ACHN (cell line): ENCODE data around the gene NRIP1.

Source experiments
- DNase-seq: peaks from one replicate; pipeline ENCODE4 v3.0.0-alpha.2; 2015
- in situ Hi-C: cut with HindIII; loops from 2 replicates; pipeline ENCODE4 v1.10.0; 2017; ENCODE audit warnings: low sequenced_read_pairs, low pct_ligation_motif_present, low pct_unique_long_range_greater_than_20kb

Gene NRIP1

DNA sequence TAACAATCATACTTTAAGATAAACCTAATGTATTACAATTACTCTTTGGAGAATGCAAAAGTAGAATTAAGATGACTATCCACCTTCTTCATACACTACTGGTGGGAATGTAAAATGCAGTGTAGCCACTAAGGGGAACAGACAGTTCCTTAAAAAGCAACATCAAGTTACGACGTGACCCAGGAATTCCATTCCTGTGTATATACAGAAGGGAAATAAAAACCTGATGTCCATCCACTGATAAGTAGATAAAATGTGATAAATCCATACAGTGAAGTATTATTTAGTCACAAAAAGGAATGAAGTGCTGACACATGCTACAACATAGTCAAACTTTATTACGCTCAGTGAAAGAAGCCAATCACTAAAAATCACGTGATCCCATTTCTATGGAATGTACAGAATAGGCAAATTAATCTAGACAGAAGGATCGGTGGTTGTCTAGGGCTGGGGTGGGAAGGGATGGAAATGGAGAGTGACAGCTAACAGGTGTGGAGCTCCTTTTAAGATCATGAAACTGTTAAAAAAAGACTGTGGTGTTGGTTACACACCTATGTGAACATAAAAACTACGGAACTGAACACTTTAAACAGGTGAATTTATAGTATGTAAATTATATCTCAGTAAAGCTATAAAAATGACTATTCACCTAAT, 42.1 kb downstream of the NRIP1 start:
- DNase-seq: no peak
- in situ Hi-C loops: no loop called here

DNA sequence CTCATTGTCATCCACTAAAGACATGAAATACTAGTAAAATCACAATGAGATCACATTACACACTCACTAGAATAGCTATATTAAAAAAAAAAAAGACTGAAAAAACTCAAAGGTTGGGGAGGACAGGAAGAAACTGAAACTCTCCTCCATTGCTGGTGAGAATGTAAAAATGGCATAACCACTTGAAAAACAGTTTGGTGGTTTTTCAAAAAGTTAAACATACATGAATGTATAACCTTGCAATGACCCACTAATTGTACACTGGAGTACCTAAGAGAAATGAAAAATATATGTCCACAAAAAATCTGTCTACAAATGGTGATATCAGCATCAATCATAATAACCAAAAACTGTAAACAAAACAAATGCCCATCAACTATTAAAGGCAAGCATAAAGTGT, 44.0 kb downstream of the NRIP1 start:
- in situ Hi-C loops: no loop called here

DNA sequence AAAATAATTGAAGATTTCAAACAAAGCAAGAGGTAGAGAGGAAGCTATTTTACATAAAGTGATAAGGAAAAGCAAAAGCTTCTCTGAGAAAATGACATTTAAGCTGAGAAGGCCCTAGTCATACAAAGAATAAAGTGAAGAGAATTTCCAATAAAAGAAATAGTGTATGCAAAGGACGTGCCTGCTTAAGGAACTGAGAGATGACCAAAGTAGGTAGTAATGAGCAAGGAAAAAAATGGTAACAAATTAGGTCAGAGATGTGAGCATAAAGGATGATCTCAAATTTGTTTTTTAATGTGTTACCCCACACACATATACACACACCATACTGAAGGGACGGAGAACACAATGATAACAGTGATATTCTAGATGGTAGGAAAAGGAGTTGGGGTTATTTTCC, 46.4 kb downstream of the NRIP1 start:
- in situ Hi-C loops: no loop called here
- no peak for DNase-seq

More for the DNA sequence above, 44.0 kb downstream of the NRIP1 start:
- no peak for DNase-seq

DNA sequence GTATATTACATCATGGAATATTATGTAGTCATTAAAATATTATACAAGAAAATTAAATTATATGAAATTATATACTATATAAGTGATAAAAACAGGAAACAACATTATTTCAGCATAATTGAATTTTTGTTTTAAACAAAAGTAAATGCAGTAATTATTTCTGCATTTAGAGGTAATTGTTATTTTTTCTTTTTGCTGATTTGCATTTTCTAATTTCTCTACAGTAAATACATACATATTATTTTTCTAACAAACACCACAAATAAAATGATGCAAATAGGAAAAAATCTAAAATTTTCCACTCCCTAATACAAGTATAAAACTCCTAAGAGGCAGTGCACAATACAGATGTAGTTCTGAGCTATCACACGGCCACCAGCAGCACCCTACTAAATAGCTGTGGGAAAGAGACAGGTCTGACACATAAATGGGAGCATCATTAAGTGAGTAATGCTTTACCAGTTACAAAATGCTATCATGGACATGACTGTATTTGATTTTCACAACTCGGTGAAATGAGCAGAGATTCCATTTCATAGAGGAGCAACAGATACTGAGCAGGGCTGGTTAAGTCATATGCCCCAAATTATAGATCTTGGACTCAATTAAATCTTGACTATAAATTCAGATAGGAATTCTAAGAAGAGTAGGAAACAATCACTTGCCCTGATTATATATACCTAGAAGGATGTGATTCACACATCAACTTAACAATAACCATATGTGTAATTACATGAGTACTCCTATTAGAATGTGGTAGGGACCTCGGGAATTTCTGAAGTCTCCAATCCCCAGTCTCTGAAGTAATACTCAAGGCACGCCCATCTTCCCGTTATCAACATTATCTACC, 49.0 kb downstream of the NRIP1 start:
- in situ Hi-C loops: no loop called here
- DNase-seq: no peak

DNA sequence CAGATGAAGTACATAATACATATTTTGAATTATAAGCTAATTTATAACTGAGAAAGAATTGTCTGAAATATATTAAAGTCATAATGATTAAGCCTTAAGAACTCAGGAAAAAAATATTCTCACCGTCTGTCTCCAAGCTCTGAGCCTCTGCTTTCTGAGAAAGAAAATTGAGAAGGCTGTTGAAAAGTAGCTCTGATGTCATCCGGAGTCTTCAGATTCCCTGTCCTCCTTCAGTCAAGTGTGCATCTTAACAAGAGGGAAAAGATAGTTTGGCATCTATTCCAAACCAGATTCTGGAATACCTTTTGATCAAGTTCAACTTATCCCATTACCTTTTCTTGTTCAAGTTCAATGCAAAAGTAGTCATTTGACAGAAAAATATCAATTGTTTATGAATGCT, 50.6 kb downstream of the NRIP1 start:
- DNase-seq: no peak
- in situ Hi-C loops: no loop called here

DNA sequence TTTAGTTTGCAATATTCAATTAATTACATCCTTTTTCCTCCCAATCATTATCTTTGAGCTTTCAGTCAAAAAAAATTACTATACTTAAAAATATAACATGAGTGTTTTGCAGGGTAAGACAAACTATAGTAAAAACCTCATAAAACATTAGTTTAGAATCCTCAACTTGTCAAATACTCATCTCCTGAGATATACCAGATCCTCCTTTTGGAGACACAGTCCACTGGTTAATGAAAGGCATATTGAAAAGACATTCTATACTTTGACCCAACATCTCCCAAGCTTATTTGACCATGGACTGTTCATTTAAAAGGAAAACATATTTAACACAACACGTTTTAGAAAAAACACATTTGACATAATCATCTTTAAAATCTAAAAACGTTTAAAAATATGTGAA, 52.8 kb downstream of the NRIP1 start:
- no peak for DNase-seq
- in situ Hi-C loops: no loop called here

DNA sequence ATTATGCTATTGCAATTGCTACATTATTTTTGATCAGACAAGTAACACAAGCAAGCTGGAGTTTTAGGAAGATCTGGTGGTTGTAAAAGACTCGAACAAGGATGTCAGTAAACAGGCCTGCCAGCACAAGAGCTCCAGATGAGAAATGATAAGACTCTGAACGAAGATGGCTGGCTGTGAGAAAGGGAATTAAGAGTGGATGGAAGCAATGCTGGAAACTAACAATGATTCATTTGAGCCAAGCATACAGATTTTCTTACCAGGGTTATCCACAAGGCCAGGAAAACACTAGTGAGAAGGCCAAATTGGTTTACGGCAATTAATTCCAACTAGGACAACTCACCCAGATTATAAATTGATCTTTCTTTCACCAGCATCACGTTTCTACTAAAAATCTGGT, 54.2 kb downstream of the NRIP1 start:
- DNase-seq: no peak
- in situ Hi-C loops: no loop called here

DNA sequence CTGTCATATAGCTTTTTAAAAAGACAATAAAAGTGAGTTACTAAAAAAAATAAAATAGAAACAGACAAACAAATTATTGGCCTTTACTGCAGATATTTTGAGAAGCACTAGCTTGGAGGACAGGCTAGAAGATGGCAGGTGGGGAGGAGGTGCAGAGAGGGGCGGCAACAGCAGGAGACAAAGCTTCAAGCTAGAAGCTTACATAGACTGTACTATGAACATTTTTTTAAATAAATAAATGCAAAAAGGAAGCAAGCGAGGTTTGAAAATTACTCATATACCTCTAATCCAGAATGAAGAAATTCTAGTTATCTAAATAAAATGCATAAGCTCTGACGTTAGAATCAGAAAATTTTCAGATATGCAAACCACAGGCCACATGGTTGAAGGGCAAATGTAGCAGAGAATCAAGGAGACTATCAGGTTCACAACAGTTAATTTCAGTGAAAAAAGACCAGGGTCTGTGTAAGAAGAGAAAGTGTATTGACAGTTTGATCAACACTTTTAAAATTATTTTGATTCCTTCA, 54.9 kb downstream of the NRIP1 start:
- DNase-seq: no peak
- in situ Hi-C loops: no loop called here

DNA sequence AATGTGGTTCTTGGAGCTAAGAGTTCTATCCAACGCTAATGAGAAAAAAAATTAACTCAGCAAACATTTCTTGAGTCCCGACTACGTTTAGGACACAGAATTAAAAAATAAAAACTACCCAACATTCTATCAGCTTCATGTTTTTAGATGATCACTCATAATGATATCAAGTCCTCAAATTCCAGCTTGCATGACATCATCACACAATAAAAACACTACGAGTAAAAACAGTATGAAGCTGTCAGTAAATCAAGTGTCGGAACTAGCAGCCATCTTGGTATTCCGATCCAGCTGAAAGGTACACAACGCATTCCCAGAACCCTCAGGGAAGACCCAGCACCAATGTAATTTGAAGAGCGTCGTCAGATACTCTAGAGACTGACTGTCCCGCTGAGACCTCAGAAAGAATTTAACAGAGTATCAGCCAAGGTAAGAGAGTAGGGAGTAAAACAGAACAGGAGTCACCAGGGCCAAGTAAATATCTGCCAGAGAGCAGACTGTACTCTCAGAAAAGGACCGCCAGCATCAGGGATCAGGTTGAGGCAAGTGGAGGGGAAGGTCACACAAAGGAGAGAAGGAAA, 57.0 kb downstream of the NRIP1 start:
- no peak for DNase-seq
- in situ Hi-C loops: no loop called here

DNA sequence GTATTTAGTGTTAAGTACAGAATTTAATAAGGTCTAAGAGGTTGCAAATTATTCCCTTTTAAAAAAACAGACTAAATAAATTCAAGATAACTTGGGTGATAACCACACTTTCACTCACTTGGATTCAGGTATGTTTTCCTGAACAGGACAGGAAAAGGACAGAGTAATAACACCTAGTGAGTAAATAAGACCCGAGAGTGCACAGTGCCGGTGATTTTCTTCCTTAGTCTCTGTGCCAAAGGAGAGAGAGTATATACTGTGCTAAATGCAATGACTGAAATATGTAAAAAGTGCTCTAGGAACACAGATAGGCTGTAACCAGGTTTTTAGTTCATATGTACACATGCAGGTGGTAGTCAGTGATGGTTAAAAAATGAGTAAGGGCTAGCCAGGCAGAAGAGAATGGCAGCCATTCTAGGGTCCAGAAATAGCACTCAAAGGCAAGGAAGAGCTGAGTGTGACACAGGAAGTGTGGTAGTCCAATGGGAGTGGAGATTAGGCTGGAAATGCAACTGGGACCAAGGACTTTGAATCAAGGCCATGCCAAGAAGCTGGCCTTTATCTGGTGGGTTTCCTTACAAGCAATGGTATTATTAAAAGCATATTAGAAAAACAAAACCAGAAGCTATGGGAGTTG, 58.1 kb downstream of the NRIP1 start:
- DNase-seq: no peak

DNA sequence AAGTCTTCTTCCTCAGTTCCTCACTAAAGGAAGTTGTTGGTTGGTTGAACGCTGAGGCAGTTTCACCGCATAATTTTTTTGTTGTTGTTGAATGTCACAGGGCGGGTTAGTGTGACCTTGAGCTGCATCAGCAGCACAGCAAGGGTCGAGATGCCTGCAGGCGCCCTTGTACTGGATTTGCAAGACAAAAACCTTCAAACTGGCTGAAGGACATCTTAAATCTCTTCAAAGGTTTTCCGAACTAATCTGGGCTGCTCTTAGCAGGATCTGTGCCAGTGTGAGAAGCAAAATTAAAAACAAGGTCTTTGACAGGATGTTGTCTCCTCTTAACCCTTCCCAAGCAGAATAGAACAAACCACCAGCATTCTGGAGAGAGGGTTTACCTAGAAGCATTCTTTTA, 59.4 kb downstream of the NRIP1 start:
- in situ Hi-C loops: no loop called here
- no peak for DNase-seq

More for the DNA sequence above, 58.1 kb downstream of the NRIP1 start:
- in situ Hi-C loops: no loop called here

DNA sequence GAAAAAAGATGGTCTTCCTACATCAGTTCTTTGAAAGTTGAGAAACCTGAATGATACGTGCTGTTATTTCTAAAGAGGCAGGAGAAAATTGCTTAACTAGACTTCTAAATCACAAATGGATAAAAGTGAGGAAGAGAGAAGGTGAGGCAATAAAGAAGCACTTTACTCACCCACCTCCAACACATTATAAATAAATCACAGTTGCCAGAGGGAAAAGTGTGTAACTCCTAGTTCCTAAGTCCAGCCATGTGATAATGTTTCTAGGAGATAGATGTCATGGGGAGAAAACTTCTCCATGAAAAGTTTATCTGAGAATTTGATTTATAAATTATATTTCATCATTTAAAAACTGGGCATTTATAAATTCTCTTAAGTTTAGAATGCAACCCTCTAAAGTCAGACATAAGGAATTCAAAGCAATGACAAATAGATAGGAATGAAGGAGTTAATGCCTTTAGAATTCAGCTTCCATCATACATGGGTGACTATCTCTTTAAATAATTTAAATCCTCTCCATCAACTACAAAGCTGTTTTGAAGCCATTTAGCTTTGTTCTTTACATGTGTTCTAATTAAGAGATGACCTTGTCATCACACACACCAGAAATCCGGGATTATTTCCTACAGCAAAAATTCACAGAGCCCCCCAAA, 60.0 kb downstream of the NRIP1 start:
- no peak for DNase-seq
- in situ Hi-C loops: no loop called here

DNA sequence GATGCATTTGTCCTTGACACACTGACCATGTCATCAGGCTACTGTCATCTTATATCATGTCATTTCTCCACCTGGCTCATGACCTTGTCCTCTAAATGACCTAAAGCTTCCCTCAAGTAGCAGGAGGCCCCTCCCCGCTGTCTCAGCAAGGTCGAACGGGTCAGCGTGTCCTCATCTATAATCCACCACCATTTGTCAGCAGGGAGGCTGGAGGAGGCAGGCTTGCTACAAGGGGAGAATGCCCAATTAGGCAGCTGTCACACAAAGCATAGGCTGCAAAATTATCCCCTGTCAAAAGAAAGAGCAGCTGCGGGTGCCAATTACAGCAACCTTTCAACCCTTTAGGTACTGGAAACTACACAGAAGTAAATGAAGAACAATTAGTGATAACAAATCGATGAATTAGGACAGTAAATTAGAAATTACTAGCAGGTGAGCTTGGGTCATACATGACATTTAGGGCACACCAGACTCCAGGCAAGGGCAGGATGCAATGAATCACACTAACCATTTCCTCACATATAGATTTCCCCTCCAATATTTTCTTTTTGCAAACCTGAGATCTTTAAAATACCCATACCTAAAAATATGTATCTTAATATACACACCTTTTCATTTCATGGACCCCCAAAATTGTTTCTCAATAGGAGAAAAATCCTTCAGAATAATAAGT, 61.2 kb downstream of the NRIP1 start:
- no peak for DNase-seq
- in situ Hi-C loops: no loop called here

DNA sequence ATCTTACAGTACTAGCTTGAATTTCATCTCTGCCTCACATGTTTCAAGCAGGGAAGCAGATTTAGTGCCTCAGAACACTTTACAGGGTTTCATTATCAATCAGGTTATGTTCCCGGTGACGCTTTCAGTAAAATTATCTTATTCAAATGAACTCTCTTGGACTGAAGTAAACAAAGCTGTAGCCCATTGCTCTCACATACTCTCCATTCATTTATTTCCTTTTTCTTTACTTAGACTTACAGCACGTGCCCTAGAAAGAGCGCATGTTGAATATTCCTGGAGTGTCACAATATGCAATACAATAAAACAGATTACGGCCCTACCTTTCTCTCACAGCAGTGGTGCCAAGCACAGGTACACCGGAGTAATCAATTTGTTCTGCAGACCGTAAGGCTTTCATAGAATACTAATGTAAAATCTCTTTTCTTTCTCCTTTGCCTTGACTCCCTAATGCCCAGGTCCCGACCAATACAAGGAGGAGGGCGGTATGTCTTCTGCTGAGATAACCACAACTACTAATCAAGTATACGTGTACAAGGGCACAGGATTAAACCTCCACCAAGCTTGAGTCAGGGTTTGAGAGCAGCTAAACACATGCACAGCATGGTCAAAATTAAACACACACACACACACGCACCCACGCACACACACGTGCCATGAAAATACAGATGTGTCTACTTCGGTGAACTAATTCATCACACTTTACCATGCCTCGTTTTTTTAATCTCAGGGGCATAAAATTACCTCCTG, 62.8 kb downstream of the NRIP1 start:
- in situ Hi-C loops: no loop called here

DNA sequence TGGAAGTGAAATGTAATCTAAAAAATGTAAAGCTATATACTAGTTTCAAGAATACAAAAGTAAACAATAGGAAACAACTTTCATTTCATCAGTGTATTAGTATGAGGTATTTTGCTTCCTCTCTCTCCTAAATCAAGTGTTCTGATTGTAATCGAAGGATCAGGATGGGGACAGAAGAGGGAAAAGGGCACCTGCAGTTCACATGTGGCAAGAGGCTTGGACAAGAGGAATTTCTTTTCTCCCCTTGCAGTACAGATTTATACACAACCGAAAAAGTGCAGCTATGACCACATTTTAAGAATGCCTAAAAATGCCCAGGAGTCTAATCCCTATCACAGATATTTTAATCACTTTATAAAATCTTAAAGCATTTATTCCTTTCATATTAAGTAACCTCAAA, 63.7 kb downstream of the NRIP1 start:
- in situ Hi-C loops: no loop called here
- no peak for DNase-seq

More for the DNA sequence above, 62.8 kb downstream of the NRIP1 start:
- DNase-seq: no peak

DNA sequence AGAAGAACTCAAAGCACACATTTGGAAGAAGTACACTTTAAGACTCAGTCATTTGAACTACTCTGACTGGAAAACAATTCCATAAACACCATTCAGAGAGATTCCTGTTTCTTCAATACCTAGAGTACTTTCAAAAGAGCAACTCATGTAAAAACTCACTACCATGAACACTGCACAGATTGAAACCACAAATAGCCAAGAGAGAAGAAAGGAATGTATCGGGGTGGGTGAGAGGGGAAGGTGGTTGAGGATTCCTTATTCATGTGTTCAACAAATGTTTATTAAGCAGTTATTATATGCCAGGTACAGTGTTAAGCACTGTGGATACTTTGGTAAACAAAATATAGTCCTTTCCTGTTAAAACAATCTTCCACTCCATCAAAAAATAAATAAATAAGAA, 64.7 kb downstream of the NRIP1 start:
- peak; percentile 85 for DNase-seq
- in situ Hi-C loops: no loop called here

DNA sequence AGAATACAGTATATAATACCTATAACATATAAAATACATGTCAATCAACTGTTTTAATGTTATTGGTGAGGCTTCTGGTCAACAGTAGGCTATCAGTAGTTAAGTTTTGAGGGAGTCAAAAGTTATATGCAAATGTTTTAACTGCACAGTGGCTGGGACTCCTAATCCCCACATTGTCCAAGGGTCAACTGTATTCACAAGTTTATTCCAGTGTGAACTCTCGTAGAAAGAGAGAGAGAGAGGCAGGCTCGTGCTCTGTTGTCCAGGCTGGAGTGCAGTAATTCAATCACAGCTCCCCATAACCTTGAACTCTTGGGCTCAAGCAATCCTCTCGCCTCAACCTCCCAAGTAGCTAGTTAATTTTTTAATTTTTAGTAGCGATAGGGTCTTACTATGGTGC, 66.0 kb downstream of the NRIP1 start:
- no peak for DNase-seq
- in situ Hi-C loops: no loop called here

DNA sequence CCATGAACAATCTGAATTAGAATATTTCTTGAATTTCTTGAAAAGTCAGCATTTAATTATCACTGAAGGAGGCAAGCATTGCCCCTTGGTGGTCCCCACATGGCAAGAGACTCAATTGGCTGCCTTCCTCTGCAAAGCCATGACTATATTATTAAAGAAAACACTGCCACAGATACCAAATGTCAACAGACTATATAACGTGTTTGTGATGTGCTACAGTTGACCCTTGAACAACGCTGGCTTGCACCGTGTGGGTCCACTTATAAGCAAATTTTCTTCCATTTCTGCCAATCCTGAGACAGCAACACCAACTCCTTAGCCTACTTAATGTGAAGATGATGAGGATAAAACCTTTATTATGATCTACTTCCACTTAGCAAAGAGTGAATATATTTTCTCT, 66.5 kb downstream of the NRIP1 start:
- in situ Hi-C loops: no loop called here
- DNase-seq: no peak
